SK-N-SH treated with all-trans-retinoic acid at 6 μM for 48 hours (cell line): ENCODE measurements around the gene NINJ2.

Experiments used
- CREB5 ChIP-seq: fragments of 250-450 bp; sonication (Bioruptor Pico); IDR thresholded peaks from 2 replicates; pipeline ENCODE4 v1.5.1; 2020; ENCODE audit warnings: low read depth, mild to moderate bottlenecking, moderate library complexity
- ESRRG ChIP-seq: fragments of 250-450 bp; sonication (Bioruptor Pico); IDR thresholded peaks from 2 replicates; pipeline ENCODE4 v1.6.1; 2021; ENCODE audit warnings: mild to moderate bottlenecking
- ISL1 ChIP-seq: fragments of 250-450 bp; sonication (Bioruptor Pico); IDR thresholded peaks from 2 replicates; pipeline ENCODE4 v2.1.2; 2022; ENCODE audit warnings: mild to moderate bottlenecking, moderate library complexity
- OSR1 ChIP-seq: fragments of 250-450 bp; sonication (Bioruptor Pico); IDR thresholded peaks from 2 replicates; pipeline ENCODE4 v1.8.0; 2022; ENCODE audit warnings: moderate library complexity, mild to moderate bottlenecking, inconsistent platforms
- PATZ1 ChIP-seq: fragments of 250-450 bp; sonication (Bioruptor Pico); IDR thresholded peaks from 2 replicates; pipeline ENCODE4 v1.8.0; 2020; ENCODE audit warnings: mild to moderate bottlenecking, moderate library complexity, borderline replicate concordance
- RARB ChIP-seq: fragments of 250-450 bp; sonication (Bioruptor Pico); IDR thresholded peaks from 2 replicates; pipeline ENCODE4 v1.8.0; 2021; ENCODE audit warnings: mild to moderate bottlenecking, moderate library complexity
- SNAI2 ChIP-seq: fragments of 250-450 bp; sonication (Bioruptor Pico); IDR thresholded peaks from 2 replicates; pipeline ENCODE4 v1.5.0; 2020; ENCODE audit warnings: mild to moderate bottlenecking, moderate library complexity
- ZFP3 ChIP-seq: fragments of 250-450 bp; sonication (Bioruptor Pico); IDR thresholded peaks from 2 replicates; pipeline ENCODE4 v1.5.0; 2020; ENCODE audit warnings: mild to moderate bottlenecking, moderate library complexity
- ZFP30 ChIP-seq: fragments of 450-650 bp; formaldehyde crosslinking; IDR thresholded peaks from 2 replicates; pipeline ENCODE4 v1.5.0; 2022; ENCODE audit warnings: mild to moderate bottlenecking, moderate library complexity
- ZNF70 ChIP-seq: fragments of 450-650 bp; formaldehyde crosslinking; IDR thresholded peaks from 2 replicates; pipeline ENCODE4 v1.5.0; 2020; ENCODE audit warnings: mild to moderate bottlenecking, moderate library complexity
- ZNF8 ChIP-seq: fragments of 450-650 bp; formaldehyde crosslinking; IDR thresholded peaks from 2 replicates; pipeline ENCODE4 v1.5.0; 2020; ENCODE audit warnings: mild to moderate bottlenecking, moderate library complexity

- no peak for TF ChIP-seq OSR1 (CRISPR knock-in tag)
- TF ChIP-seq ZFP30 (CRISPR knock-in tag), result no peak
- no peak for TF ChIP-seq ISL1 (CRISPR knock-in tag)
- no peak for TF ChIP-seq SNAI2 (CRISPR knock-in tag)
- TF ChIP-seq CREB5 (CRISPR knock-in tag), result no peak
- no peak for TF ChIP-seq ESRRG
- TF ChIP-seq ZNF70, result no peak
- TF ChIP-seq ZFP3, result no peak
- no peak for TF ChIP-seq RARB (CRISPR knock-in tag)
- TF ChIP-seq PATZ1 (CRISPR knock-in tag), result no peak
- TF ChIP-seq ZNF8 (CRISPR knock-in tag), result no peak
These were observed 109.8 kb downstream of the NINJ2 start for GRCh38 chr12:553216-554000.
